Measurements from ENCODE around the gene APOA5. TPM values are rescaled to one million over a fixed set of nuclear protein-coding genes. Genes with fewer than 3 reads are reported as not detected.
"Not testable (repeated sequence)": the region's sequence is repeated elsewhere in the genome, so short reads cannot be mapped to it uniquely, and the experiment has no call there.

APOA5 gene
- polyA plus RNA-seq, 2 of the 4 experiments (the other 2 are of a cell fraction) = not detected

- ChIA-PET POLR2A (no interaction called here), CTCF (no interaction called here)
- Histone ChIP-seq H3K27ac (no peak overlapping the region), H3K9me3 (no peaks in the 10 kb centered on the region), H3K4me1 (no peaks in the 10 kb centered on the region), H3K4me3 (no peak overlapping the region), H3K4me2 (no peak overlapping the region)
- FAIRE-seq = no peak
- no peak for TF ChIP-seq MYC (IDR thresholded peaks at IDR 0.05; ENCODE audit: borderline replicate concordance, low read length)
- no peak for TF ChIP-seq TP53 (CRISPR knock-in tag; IDR thresholded peaks at IDR 0.05)
- TF ChIP-seq CEBPB (IDR thresholded peaks at IDR 0.05) = no peak
- TF ChIP-seq, protein P1, sequence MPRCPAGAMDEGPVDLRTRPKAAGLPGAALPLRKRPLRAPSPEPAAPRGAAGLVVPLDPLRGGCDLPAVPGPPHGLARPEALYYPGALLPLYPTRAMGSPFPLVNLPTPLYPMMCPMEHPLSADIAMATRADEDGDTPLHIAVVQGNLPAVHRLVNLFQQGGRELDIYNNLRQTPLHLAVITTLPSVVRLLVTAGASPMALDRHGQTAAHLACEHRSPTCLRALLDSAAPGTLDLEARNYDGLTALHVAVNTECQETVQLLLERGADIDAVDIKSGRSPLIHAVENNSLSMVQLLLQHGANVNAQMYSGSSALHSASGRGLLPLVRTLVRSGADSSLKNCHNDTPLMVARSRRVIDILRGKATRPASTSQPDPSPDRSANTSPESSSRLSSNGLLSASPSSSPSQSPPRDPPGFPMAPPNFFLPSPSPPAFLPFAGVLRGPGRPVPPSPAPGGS (IDR thresholded peaks at IDR 0.05) = no peak
- TF ChIP-seq FOXS1 (CRISPR knock-in tag; IDR thresholded peaks at IDR 0.05) = no peak
- no peak for TF ChIP-seq TFCP2L1 (CRISPR knock-in tag; IDR thresholded peaks at IDR 0.05)
- no peak for TF ChIP-seq ATOH8 (CRISPR knock-in tag; IDR thresholded peaks at IDR 0.05; ENCODE audit: low read depth)
- TF ChIP-seq FOSL2 (IDR thresholded peaks at IDR 0.05) = no peak
- no peak for TF ChIP-seq FOSL2 (CRISPR knock-in tag; IDR thresholded peaks at IDR 0.05)
- TF ChIP-seq HDAC2 (IDR thresholded peaks at IDR 0.05) = no peak
- no peak for TF ChIP-seq ZSCAN20 (CRISPR knock-in tag; IDR thresholded peaks at IDR 0.05)
- TF ChIP-seq, protein P2, sequence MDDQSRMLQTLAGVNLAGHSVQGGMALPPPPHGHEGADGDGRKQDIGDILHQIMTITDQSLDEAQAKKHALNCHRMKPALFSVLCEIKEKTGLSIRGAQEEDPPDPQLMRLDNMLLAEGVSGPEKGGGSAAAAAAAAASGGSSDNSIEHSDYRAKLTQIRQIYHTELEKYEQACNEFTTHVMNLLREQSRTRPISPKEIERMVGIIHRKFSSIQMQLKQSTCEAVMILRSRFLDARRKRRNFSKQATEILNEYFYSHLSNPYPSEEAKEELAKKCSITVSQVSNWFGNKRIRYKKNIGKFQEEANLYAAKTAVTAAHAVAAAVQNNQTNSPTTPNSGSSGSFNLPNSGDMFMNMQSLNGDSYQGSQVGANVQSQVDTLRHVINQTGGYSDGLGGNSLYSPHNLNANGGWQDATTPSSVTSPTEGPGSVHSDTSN (IDR thresholded peaks at IDR 0.05) = no peak
- ATAC-seq = no peak
- 77% methylated on average over 2 of the region's 2 CpGs for WGBS (ENCODE audit: missing lambda C conversion rate)
- DNase-seq (ENCODE audit: low read depth in 1 of 2, low spot score in 1 of 2) = no peak
These were observed 29.5 kb downstream of the APOA5 start for GRCh38 chr11:116762132-116762531.

DNA sequence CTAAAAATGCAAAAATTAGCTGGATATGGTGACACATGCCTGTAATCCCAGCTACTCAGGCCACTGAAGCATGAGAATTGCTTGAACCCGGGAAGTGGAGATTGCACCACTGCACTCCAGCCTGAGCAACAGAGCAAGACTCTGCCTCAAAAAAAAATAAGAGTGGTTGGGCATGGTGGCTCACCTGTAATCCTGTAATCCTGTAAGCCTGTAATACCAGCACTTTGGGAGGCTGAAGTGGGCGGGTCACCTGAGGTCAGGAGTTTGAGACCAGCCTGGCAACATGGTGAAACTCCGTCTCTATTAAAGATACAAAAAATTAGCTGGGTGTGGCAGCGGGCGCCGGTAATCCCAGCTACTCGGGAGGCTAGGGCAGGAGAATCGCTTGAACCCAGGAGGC, 35.6 kb downstream of the APOA5 start:
- CTCF ChIA-PET = interaction anchor here (2.5 kb wide), 1 partner anchor 13 kb away, joined by 5 read pairs; no protein-coding TSS in a partner anchor
- POLR2A ChIA-PET = not testable (repeated sequence)

DNA sequence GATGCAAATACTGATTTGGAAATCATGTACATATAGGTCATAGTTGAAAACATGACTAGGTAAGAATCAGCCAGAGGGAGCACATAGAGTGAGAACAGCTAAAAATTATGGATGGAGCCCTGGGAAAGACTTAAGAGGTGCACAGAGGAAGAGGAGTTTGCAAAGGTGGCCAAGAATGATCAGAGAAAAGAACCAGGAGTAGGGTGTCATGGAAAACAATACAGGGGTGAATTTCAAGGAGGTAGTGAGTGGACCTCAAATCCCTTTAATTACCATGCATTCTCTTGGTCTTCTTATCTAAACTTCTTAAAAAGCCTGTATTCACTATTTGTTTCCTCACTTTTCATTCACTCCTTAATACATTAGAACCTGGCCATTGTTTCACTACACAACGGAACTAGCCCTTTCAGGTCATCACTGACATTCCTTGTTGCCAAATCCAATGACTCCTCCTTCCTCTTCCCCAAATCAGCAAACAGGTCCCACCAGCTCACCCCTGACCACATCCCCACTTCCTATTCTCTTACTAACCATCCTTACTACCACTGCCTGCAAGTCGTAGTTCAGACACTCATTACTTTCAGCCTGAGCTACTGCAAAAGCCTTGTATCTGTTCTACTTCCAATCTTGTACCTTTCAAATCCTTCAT, 41.5 kb downstream of the APOA5 start:
- ATAC-seq (no peak), FAIRE-seq (no peak), DNase-seq (ENCODE audit: low read depth in 1 of 2, low spot score in 1 of 2) (no peak)
- WGBS (ENCODE audit: missing lambda C conversion rate) = 93% methylated on average over 2 of the region's 2 CpGs
- TF ChIP-seq CBX8 (IDR thresholded peaks at IDR 0.05) (no peak), ELK1 (IDR thresholded peaks at IDR 0.05; ENCODE audit: low read depth, low read length) (no peak), HOXA7 (CRISPR knock-in tag; IDR thresholded peaks at IDR 0.05) (no peak), ZFP36 (IDR thresholded peaks at IDR 0.05; ENCODE audit: borderline replicate concordance, partially characterized antibody) (no peak)
- H3K9me3 ChIP-seq = no peaks in the 10 kb centered on the region
- no peak overlapping the region for H3K4me2 ChIP-seq
- ChIA-PET POLR2A (no interaction called here), CTCF (interaction anchor here (1.0 to 1.9 kb wide), 4 partner anchors 7 to 17 kb away, joined by 3 to 7 read pairs (median 6); no protein-coding TSS in a partner anchor)
- no peak overlapping the region for H3K4me3 ChIP-seq
- no peak overlapping the region for H3K27ac ChIP-seq
- H3K4me1 ChIP-seq = no peaks in the 10 kb centered on the region

More for the DNA sequence above, 35.6 kb downstream of the APOA5 start:
- not testable (repeated sequence) for DNase-seq (ENCODE audit: low read depth in 1 of 2, low spot score in 1 of 2); FAIRE-seq; H3K27ac ChIP-seq; ATAC-seq; H3K4me1 ChIP-seq; H3K9me3 ChIP-seq; H3K4me3 ChIP-seq; H3K4me2 ChIP-seq
- 91% methylated on average over 8 of the region's 8 CpGs for WGBS (ENCODE audit: missing lambda C conversion rate)

- H3K27ac ChIP-seq = no peak overlapping the region
- H3K4me2 ChIP-seq = no peak overlapping the region
- ATAC-seq (no peak), DNase-seq (ENCODE audit: low read depth in 1 of 2, low spot score in 1 of 2) (no peak), FAIRE-seq (no peak)
- POLR2A ChIA-PET = no interaction called here
- no peak for TF ChIP-seq MAZ (IDR thresholded peaks at IDR 0.05; ENCODE audit: borderline replicate concordance, low read depth, low read length)
- no peak for TF ChIP-seq HEYL (CRISPR knock-in tag; IDR thresholded peaks at IDR 0.05)
- no peak for TF ChIP-seq NPAS2 (CRISPR knock-in tag; IDR thresholded peaks at IDR 0.05; ENCODE audit: borderline replicate concordance)
- no peak for TF ChIP-seq HOXB5 (CRISPR knock-in tag; IDR thresholded peaks at IDR 0.05)
- CTCF ChIA-PET = interaction anchor here (0.6 to 4.1 kb wide), 5 partner anchors 9 to 484 kb away, joined by 3 to 31 read pairs (median 3); no protein-coding TSS in a partner anchor
- 86% methylated on average over 6 of the region's 6 CpGs for WGBS (ENCODE audit: missing lambda C conversion rate)
- H3K4me1 ChIP-seq = no peaks in the 10 kb centered on the region
- no peak overlapping the region for H3K4me3 ChIP-seq
- H3K9me3 ChIP-seq = no peaks in the 10 kb centered on the region
These were observed 49.6 kb downstream of the APOA5 start for GRCh38 chr11:116742104-116742503.
